ENCODE results near the gene DNAJC27. TPM values are rescaled to one million over a fixed set of nuclear protein-coding genes. Genes with fewer than 3 reads are reported as not detected.

The DNAJC27 gene
- total and polyA plus RNA-seq, 7 donors: 3.3 to 8.2 (median 7.1) TPM

DNA sequence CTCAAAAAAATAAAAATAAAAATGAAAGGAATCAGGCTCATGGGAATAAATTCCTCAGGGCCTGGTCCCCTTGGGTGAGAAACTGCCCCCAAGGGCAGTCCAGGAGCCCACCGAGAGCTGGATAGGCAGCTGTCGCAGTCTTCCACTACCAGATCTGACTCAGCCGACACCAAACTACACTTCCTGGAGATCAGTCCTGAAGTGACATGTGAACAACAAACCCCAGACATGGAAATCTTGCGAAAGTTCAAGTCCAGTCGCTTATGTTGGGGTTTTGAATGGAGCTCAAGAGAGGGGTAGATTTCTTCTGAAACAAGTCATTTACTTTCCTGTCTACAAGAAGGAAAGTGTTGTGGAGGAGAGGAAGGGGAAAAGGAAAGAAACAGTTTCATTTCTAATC is 64.6 kb downstream of the DNAJC27 start:
- Histone ChIP-seq H3K27me3 (ENCODE audit: insufficient read depth in 3 of 3, low read length in 2 of 3) (peaks cover 0 to 3% (median 0%) of the 10 kb centered on the region in 3 donors), H3K4me1 (no peaks in the 10 kb centered on the region), H3K4me3 (no peak overlapping the region), H3K27ac (no peak overlapping the region), H3K9me3 (no peaks in the 10 kb centered on the region), H3K36me3 (ENCODE audit: insufficient read depth in 1 of 2, low read depth in 1 of 2) (no peaks in the 10 kb centered on the region)
- TF ChIP-seq, protein P1, sequence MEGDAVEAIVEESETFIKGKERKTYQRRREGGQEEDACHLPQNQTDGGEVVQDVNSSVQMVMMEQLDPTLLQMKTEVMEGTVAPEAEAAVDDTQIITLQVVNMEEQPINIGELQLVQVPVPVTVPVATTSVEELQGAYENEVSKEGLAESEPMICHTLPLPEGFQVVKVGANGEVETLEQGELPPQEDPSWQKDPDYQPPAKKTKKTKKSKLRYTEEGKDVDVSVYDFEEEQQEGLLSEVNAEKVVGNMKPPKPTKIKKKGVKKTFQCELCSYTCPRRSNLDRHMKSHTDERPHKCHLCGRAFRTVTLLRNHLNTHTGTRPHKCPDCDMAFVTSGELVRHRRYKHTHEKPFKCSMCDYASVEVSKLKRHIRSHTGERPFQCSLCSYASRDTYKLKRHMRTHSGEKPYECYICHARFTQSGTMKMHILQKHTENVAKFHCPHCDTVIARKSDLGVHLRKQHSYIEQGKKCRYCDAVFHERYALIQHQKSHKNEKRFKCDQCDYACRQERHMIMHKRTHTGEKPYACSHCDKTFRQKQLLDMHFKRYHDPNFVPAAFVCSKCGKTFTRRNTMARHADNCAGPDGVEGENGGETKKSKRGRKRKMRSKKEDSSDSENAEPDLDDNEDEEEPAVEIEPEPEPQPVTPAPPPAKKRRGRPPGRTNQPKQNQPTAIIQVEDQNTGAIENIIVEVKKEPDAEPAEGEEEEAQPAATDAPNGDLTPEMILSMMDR (IDR thresholded peaks at IDR 0.05): no peak
- DNase-seq: no peak
- 82 to 89% (median 88%) methylated on average over 5 of the region's 5 CpGs for WGBS, 3 donors
- intact Hi-C loops (cut with DNase I): no loop called here
- ATAC-seq: no peak

DNA sequence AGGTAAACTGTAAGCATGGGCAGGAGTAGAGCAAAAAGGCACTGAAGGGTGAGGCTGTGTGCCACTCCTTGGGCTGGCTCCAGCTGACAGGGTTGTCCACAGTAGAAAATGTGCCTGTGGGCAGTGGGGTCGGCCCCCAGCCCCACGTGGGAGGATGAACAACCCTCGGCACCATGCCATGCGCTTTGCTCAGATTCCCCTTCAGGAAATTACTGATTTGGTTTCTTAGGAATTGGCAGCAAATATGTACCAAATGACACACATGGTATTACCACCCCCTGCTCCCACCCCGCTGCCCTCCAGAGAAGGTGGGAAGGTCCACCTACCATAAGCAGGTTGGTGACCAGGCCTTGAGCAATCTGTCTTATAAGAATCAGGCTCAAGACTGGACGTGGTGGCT is 65.3 kb downstream of the DNAJC27 start:
- TF ChIP-seq, protein P1 (IDR thresholded peaks at IDR 0.05): no peak
- no peak for ATAC-seq

DNA sequence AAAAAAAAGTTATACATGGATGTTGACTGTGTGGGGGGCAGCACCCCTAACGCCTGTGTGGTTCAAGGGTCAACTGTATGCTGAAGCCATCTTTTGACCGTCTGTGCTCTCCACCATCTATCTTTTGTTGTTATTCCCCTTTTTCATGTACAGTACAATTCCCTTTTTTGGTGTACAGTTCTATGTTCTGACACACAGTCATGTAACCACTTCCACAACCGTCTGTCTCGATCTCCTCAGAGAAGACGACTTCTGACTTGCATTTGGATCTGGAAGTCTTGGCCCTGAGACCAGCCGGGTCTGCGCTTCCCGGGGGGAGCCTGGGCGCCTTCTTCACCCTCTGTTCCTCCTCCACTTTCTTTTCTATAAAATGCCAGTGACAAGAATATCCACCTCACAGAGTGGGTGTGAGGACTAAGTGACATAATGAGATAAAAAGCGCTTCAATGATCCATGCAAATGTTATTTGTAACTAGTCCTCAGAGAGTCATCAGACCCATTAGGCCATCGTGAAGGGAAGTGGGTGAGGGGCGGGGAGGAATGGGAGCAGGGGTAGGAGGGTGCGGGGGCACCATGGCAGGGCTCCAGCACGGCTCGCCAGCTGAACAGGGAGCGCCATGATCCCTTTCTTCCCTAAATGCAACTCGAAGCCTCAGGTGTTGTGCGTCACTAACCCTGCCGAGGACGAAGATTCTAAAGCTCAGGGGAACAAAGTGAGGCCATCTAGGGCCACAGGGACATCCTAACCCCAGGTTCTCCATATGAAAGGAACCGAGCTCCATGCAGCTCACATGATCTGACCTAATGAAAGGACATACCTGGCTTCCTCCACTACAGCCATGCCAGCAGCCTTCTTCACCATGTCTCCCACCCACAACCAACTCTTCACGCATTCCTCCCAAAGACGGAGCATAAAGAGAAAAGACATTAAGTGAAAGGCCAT is 68.3 kb downstream of the DNAJC27 start:
- intact Hi-C loops (cut with DNase I): no loop called here
- Histone ChIP-seq H3K4me1 (no peaks in the 10 kb centered on the region), H3K4me3 (no peak overlapping the region), H3K27me3 (ENCODE audit: insufficient read depth in 3 of 3, low read length in 2 of 3) (no peaks in the 10 kb centered on the region), H3K27ac (no peak overlapping the region), H3K9me3 (no peaks in the 10 kb centered on the region), H3K36me3 (ENCODE audit: insufficient read depth in 1 of 2, low read depth in 1 of 2) (no peaks in the 10 kb centered on the region)
- ATAC-seq (no peak), DNase-seq (no peak)
- WGBS, 3 donors: 87 to 91% (median 91%) methylated on average over 23 of the region's 23 CpGs
- TF ChIP-seq, protein P1 (IDR thresholded peaks at IDR 0.05): no peak

More for the DNA sequence above, 65.3 kb downstream of the DNAJC27 start:
- Histone ChIP-seq H3K27me3 (ENCODE audit: insufficient read depth in 3 of 3, low read length in 2 of 3) (peaks cover 0 to 3% (median 0%) of the 10 kb centered on the region in 3 donors), H3K27ac (no peak overlapping the region), H3K4me3 (no peak overlapping the region), H3K4me1 (no peaks in the 10 kb centered on the region), H3K36me3 (ENCODE audit: insufficient read depth in 1 of 2, low read depth in 1 of 2) (no peaks in the 10 kb centered on the region), H3K9me3 (no peaks in the 10 kb centered on the region)
- intact Hi-C loops (cut with DNase I): no loop called here
- no peak for DNase-seq
- WGBS, 3 donors: 88 to 91% (median 89%) methylated on average over 6 of the region's 6 CpGs

DNA sequence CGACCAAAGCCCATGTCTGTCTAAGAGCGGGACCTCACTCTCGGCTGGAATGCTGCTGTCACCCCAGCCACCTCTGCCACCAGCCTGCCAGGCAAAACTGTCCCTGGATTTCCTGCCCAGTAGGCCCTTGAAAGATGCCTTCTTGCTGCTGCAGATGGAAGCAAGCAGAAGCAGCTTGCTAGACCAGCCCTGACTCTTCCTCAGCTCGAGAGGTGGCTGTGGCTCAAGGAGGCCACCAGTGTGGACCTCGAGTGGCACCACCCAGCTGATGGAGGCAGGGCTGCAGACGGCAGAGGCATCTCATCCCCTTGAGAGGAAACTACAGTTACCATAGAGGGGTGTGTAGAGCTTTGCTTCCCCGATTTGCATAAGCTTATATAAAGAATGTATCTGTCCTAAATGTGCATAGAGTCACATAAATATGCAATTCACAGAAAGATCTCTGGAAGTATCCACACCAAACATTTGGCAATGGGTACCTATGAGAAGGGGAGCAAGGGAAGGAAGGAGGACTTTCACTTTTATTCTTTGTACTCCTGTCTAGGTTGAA is 72.3 kb downstream of the DNAJC27 start:
- Histone ChIP-seq H3K27me3 (ENCODE audit: insufficient read depth in 3 of 3, low read length in 2 of 3) (no peaks in the 10 kb centered on the region), H3K27ac (no peak overlapping the region), H3K36me3 (ENCODE audit: insufficient read depth in 1 of 2, low read depth in 1 of 2) (no peaks in the 10 kb centered on the region), H3K9me3 (peaks cover 15% of the 10 kb centered on the region), H3K4me3 (no peak overlapping the region), H3K4me1 (no peaks in the 10 kb centered on the region)
- ATAC-seq (no peak), DNase-seq (no peak)
- 81 to 88% (median 87%) methylated on average over 7 of the region's 7 CpGs for WGBS, 3 donors
- TF ChIP-seq, protein P1 (IDR thresholded peaks at IDR 0.05): no peak
- intact Hi-C loops (cut with DNase I): no loop called here

Measured in psoas muscle (tissue), 8 donors.